ENCODE results near the gene MDM1. TPM values are rescaled to one million over a fixed set of nuclear protein-coding genes. Genes with fewer than 3 reads are reported as not detected.

The MDM1 gene
- total RNA-seq, 1 experiment from 2014 or later: 10.0 TPM

- Histone ChIP-seq H4K20me1 (ENCODE audit: insufficient read depth) (no peaks in the 10 kb centered on the region), H3K4me3 (replicated peaks in 1 of 2; ENCODE audit: low read depth in 1 of 2, low read length in 2 of 2) (no peak overlapping the region), H3K4me1 (ENCODE audit: control insufficient read depth in 1 of 2, insufficient read depth in 2 of 2, low read length in 2 of 2) (peaks cover 7 to 16% of the 10 kb centered on the region in 2 experiments; a peak in 3 of 4 replicates), H3K27ac (ENCODE audit: low read depth, low read length) (no peak overlapping the region), H3K9me2 (ENCODE audit: insufficient read depth) (no peaks in the 10 kb centered on the region), H3K27me3 (ENCODE audit: insufficient read depth, low read length) (no peaks in the 10 kb centered on the region), H3K9ac (ENCODE audit: low read length) (no peak overlapping the region), H3K79me2 (ENCODE audit: insufficient read depth, low read length) (no peaks in the 10 kb centered on the region), H2AFZ (ENCODE audit: low read depth, low read length, poor library complexity, severe bottlenecking) (peak overlapping the region; percentile 83), H3K9me3 (ENCODE audit: control insufficient read depth in 1 of 2, insufficient read depth in 1 of 2, low read depth in 1 of 2, low read length in 2 of 2) (no peaks in the 10 kb centered on the region), H3K36me3 (ENCODE audit: control insufficient read depth in 1 of 2, insufficient read depth in 2 of 2, low read length in 2 of 2) (no peaks in the 10 kb centered on the region), H3K4me2 (ENCODE audit: low read length) (peak overlapping the region; percentile 84; the same call in 1 of the 2 replicates)
- no TSS peak for BruUV-seq (replicated peaks)
- intact Hi-C loops (cut with micrococcal nuclease): loop anchor here (2.0 to 10.0 kb wide), 2 partner anchors 250 to 322 kb away; partner anchors contain the start of genes NUP107 and RAP1B
- RAD21 ChIA-PET (ENCODE audit: low non-redundant PET in 1 of 2, low total read pairs in 2 of 2, uncharacterized antibody in 2 of 2, unreplicated experiment in 2 of 2): no interaction called here
- ATAC-seq (no peak), DNase-seq (ENCODE audit: low read depth, low spot score) (no peak)
- no peak for TF ChIP-seq SRF (IDR thresholded peaks at IDR 0.05; ENCODE audit: low read depth)
- no peak for TF ChIP-seq ZNF274 (IDR thresholded peaks at IDR 0.05; ENCODE audit: low read depth, low read length)
- TF ChIP-seq FOSL1 (IDR thresholded peaks at IDR 0.05; ENCODE audit: low read depth): no peak
- TF ChIP-seq SIN3A (IDR thresholded peaks at IDR 0.05; ENCODE audit: low read depth): no peak
- no peak for TF ChIP-seq SP1 (IDR thresholded peaks at IDR 0.05; ENCODE audit: low read depth)
- TF ChIP-seq ATF3 (IDR thresholded peaks at IDR 0.05): no peak
- no peak for TF ChIP-seq EZH2phosphoT487 (IDR thresholded peaks at IDR 0.05; ENCODE audit: borderline replicate concordance)
- no peak for TF ChIP-seq REST (IDR thresholded peaks at IDR 0.05; ENCODE audit: low read depth)
- no peak for TF ChIP-seq JUND (IDR thresholded peaks at IDR 0.05)
- TF ChIP-seq MAX (IDR thresholded peaks at IDR 0.05): no peak
- TF ChIP-seq YY1 (IDR thresholded peaks at IDR 0.05; ENCODE audit: extremely low read depth, insufficient replicate concordance, low read depth, low read length): no peak
- TF ChIP-seq EZH2 (IDR thresholded peaks at IDR 0.05): no peak
- TF ChIP-seq ELF1 (IDR thresholded peaks at IDR 0.05; ENCODE audit: borderline replicate concordance, low read depth): no peak
- TF ChIP-seq ZFX (IDR thresholded peaks at IDR 0.05): no peak
- no peak for TF ChIP-seq TCF7L2 (IDR thresholded peaks at IDR 0.05; ENCODE audit: borderline replicate concordance, extremely low read depth, insufficient read depth, insufficient read length)
- TF ChIP-seq ZBTB33 (IDR thresholded peaks at IDR 0.05; ENCODE audit: extremely low read depth, insufficient replicate concordance, low read length): no peak
- POLR2A ChIA-PET: no interaction called here
- CTCF ChIA-PET: no interaction called here
These were observed 32.2 kb upstream of the MDM1 start for GRCh38 chr12:68364328-68364727.
